Panc1 (cell line): ENCODE data around the gene ELANE. TPM values are rescaled to one million over a fixed set of nuclear protein-coding genes. Genes with fewer than 3 reads are reported as not detected.

Source experiments
- ATAC-seq: fragments of 200-7000 bp; cut with Tn5 transposase; 2 replicates; pipeline ENCODE4 v1.9.1; 2020; ENCODE audit warnings: mild to moderate bottlenecking, moderate library complexity
- BruUV-seq: library from RNA; stranded (reverse); fragments of 400-500 nt; replicated peaks from 2 replicates; lab custom pipeline; 2021; lab: Mats Ljungman, UMichigan
- CTCF ChIA-PET: fragments of 300-600 bp; sonication (Branson Sonifier 250); formaldehyde crosslinking; loops from one replicate; lab custom pipeline; 2022; ENCODE audit warnings: antibody characterized with exemption; lab: Charles Lee
- POLR2A ChIA-PET: fragments of 300-600 bp; sonication (Branson Sonifier 250); formaldehyde crosslinking; loops from one replicate; lab custom pipeline; 2022; ENCODE audit warnings: antibody characterized with exemption; lab: Charles Lee
- DNase-seq: peaks from one replicate; pipeline ENCODE4 v3.0.0-alpha.2; 2010; ENCODE audit warnings: low read depth, low spot score
- H3K27ac ChIP-seq: 2 replicates; pipeline ENCODE4 v1.5.1; 2011; ENCODE audit warnings: mild to moderate bottlenecking, low read length, inconsistent platforms
- H3K27me3 ChIP-seq: fragments of 200-500 bp; sonication (Bioruptor generic); 2 replicates; pipeline ENCODE4 v1.6.0; 2014; ENCODE audit warnings: low read length, inconsistent platforms; ENCODE audit not compliant: control insufficient read depth, insufficient read depth
- H3K36me3 ChIP-seq: fragments of 200-500 bp; sonication (Bioruptor generic); 2 replicates; pipeline ENCODE4 v1.5.1; 2014; ENCODE audit warnings: inconsistent platforms, mild to moderate bottlenecking, low read length, moderate library complexity; ENCODE audit not compliant: control insufficient read depth, insufficient read depth
- H3K4me1 ChIP-seq: 2 replicates; pipeline ENCODE4 v1.5.1; 2011; ENCODE audit warnings: inconsistent platforms, mild to moderate bottlenecking, low read length, moderate library complexity; ENCODE audit not compliant: control insufficient read depth, insufficient read depth
- H3K4me3 ChIP-seq, 2 experiments: 2 replicates each; pipeline ENCODE4 v1.5.1; 2011 to 2012; ENCODE audit warnings: low read depth in 2 of 2, low read length in 2 of 2, mild to moderate bottlenecking in 2 of 2, inconsistent platforms in 1 of 2, moderate library complexity in 1 of 2
- H3K9me3 ChIP-seq: fragments of 200-500 bp; sonication (Bioruptor generic); 2 replicates; pipeline ENCODE4 v1.5.1; 2014; ENCODE audit warnings: low read depth, mild to moderate bottlenecking, inconsistent platforms, low read length, moderate library complexity; ENCODE audit not compliant: control insufficient read depth, insufficient read depth
- CTCF ChIP-seq: fragments of 450-650 bp; IDR thresholded peaks from 2 replicates; pipeline ENCODE4 v1.5.1; 2017; ENCODE audit warnings: mild to moderate bottlenecking
- POLR2AphosphoS5 ChIP-seq: IDR thresholded peaks from 2 replicates; pipeline ENCODE4 v1.6.1; 2012; ENCODE audit warnings: mild to moderate bottlenecking, low read depth, low read length, moderate library complexity
- REST ChIP-seq, 2 experiments: IDR thresholded peaks; 2 replicates each; pipeline ENCODE4 v1.6.1; 2011 to 2012; ENCODE audit warnings: low read depth in 2 of 2, control low read depth in 1 of 2, low read length in 1 of 2, mild to moderate bottlenecking in 1 of 2, moderate library complexity in 1 of 2; ENCODE audit not compliant: insufficient read depth in 1 of 2
- SIN3A ChIP-seq: IDR thresholded peaks from 2 replicates; pipeline ENCODE4 v1.6.1; 2012; ENCODE audit warnings: low read depth, mild to moderate bottlenecking, low read length, moderate library complexity, borderline replicate concordance; ENCODE audit not compliant: insufficient read depth
- TCF7L2 ChIP-seq: IDR thresholded peaks from 2 replicates; pipeline ENCODE4 v1.6.1; 2011; ENCODE audit warnings: mild to moderate bottlenecking, low read depth, low read length, inconsistent platforms
- in situ Hi-C: cut with HindIII; loops from 2 replicates; pipeline ENCODE4 v1.10.0; 2016; ENCODE audit warnings: low sequenced_read_pairs, low pct_unique_long_range_greater_than_20kb
- intact Hi-C: fragments of 100-400 bp; cut with micrococcal nuclease; formaldehyde crosslinking; loops from one replicate; pipeline ENCODE4 v1.10.0; 2022; ENCODE audit not compliant: unreplicated experiment
- total RNA-seq: library from RNA; stranded (reverse); gene quantifications from one replicate; pipeline ENCODE4 v1.2.1, GENCODE V29; 2021; ENCODE audit not compliant: unreplicated experiment

ELANE gene
- total RNA-seq, 1 experiment from 2014 or later = 0.57 TPM

- Histone ChIP-seq H3K4me1 (no peaks in the 10 kb centered on the region), H3K36me3 (peaks cover 12% of the 10 kb centered on the region), H3K27ac (no peak overlapping the region), H3K4me3 (no peak overlapping the region), H3K27me3 (no peaks in the 10 kb centered on the region), H3K9me3 (no peaks in the 10 kb centered on the region)
- BruUV-seq = TSS peak; percentile 36
- TF ChIP-seq TCF7L2 (no peak), SIN3A (no peak), CTCF (no peak), REST (IDR thresholded peaks at IDR 0.05; ENCODE audit: insufficient read depth in 1 of 2, low read depth in 2 of 2, low read length in 1 of 2) (no peak), POLR2AphosphoS5 (no peak)
- in situ Hi-C loops = no loop called here
- intact Hi-C loops = no loop called here
- DNase-seq (no peak), ATAC-seq (no peak)
- ChIA-PET POLR2A (no interaction called here), CTCF (no interaction called here)
These were observed 44.3 kb upstream of the ELANE start for GRCh38 chr19:807627-808422.

- intact Hi-C loops = no loop called here
- H3K9me3 ChIP-seq = no peaks in the 10 kb centered on the region
- no TSS peak for BruUV-seq
- ChIA-PET POLR2A (no interaction called here), CTCF (no interaction called here)
- ATAC-seq (no peak), DNase-seq (no peak)
- no peak overlapping the region for H3K27ac ChIP-seq
- in situ Hi-C loops = no loop called here
- no peaks in the 10 kb centered on the region for H3K27me3 ChIP-seq
- H3K4me1 ChIP-seq = no peaks in the 10 kb centered on the region
- peaks cover 12% of the 10 kb centered on the region for H3K36me3 ChIP-seq
- no peak for TF ChIP-seq SIN3A
- H3K4me3 ChIP-seq = no peak overlapping the region
These were observed 43.7 kb upstream of the ELANE start for GRCh38 chr19:808423-808775.
